IMR-90 (cell line): ENCODE data around the gene AKT2. TPM values are rescaled to one million over a fixed set of nuclear protein-coding genes. Genes with fewer than 3 reads are reported as not detected.

Experiments used
- ATAC-seq: fragments of 200-7000 bp; cut with Tn5 transposase; 2 replicates; pipeline ENCODE4 v1.9.1; 2020; ENCODE audit warnings: low read depth, mild to moderate bottlenecking, moderate library complexity
- BruUV-seq: library from RNA; stranded (reverse); fragments of 400-500 nt; replicated peaks from 2 replicates; lab custom pipeline; 2021; lab: Mats Ljungman, UMichigan
- CTCF ChIA-PET: fragments of 300-600 bp; formaldehyde crosslinking; extraction: SDS; loops from one replicate; lab custom pipeline; 2021; ENCODE audit warnings: antibody characterized with exemption; lab: Yijun Ruan, JAX
- POLR2A ChIA-PET: fragments of 300-600 bp; sonication (Branson Sonifier 250); formaldehyde crosslinking; loops from one replicate; lab custom pipeline; 2022; ENCODE audit warnings: antibody characterized with exemption; ENCODE audit not compliant: unreplicated experiment; lab: Charles Lee
- DNase-seq: peaks from one replicate; pipeline ENCODE4 v3.0.0; 2013
- H2AFZ ChIP-seq: replicated peaks from 2 replicates; pipeline ENCODE3; 2013; ENCODE audit warnings: low read length, mild to moderate bottlenecking; ENCODE audit not compliant: poor library complexity
- H2AK5ac ChIP-seq: 2 replicates; pipeline ENCODE4 v1.6.1; 2013; ENCODE audit warnings: low read depth, low read length, inconsistent platforms
- H2AK9ac ChIP-seq: replicated peaks from 2 replicates; pipeline ENCODE3; 2013; ENCODE audit warnings: mild to moderate bottlenecking, low read depth, low read length, moderate library complexity; ENCODE audit not compliant: poor library complexity
- H2BK120ac ChIP-seq: 2 replicates; pipeline ENCODE4 v1.6.1; 2013; ENCODE audit warnings: low read depth, low read length, inconsistent platforms
- H2BK15ac ChIP-seq: 3 replicates; pipeline ENCODE4 v1.6.1; 2013; ENCODE audit warnings: low read depth, low read length, inconsistent platforms
- H2BK20ac ChIP-seq: 2 replicates; pipeline ENCODE4 v1.6.1; 2013; ENCODE audit warnings: low read depth, mild to moderate bottlenecking, inconsistent platforms, low read length, moderate library complexity
- H2BK5ac ChIP-seq: 2 replicates; pipeline ENCODE4 v1.6.1; 2013; ENCODE audit warnings: mild to moderate bottlenecking, low read depth, low read length, inconsistent platforms; ENCODE audit not compliant: poor library complexity, severe bottlenecking
- H3K14ac ChIP-seq: replicated peaks from 2 replicates; pipeline ENCODE4 v1.6.1; 2013; ENCODE audit warnings: low read depth, low read length, inconsistent platforms
- H3K18ac ChIP-seq: 2 replicates; pipeline ENCODE4 v1.6.1; 2013; ENCODE audit warnings: low read depth, low read length, control low read depth
- H3K23ac ChIP-seq: 2 replicates; pipeline ENCODE4 v1.6.1; 2013; ENCODE audit warnings: low read depth, low read length, inconsistent platforms
- H3K27ac ChIP-seq: 2 replicates; pipeline ENCODE4 v1.5.1; 2013; ENCODE audit warnings: mild to moderate bottlenecking, control low read depth, low read length; ENCODE audit not compliant: insufficient read depth
- H3K27me3 ChIP-seq: 2 replicates; pipeline ENCODE4 v1.6.1; 2013; ENCODE audit warnings: low read length; ENCODE audit not compliant: control insufficient read depth, insufficient read depth
- H3K36me3 ChIP-seq: 2 replicates; pipeline ENCODE4 v1.6.1; 2013; ENCODE audit warnings: low read length, mixed read lengths; ENCODE audit not compliant: control insufficient read depth, insufficient read depth
- H3K4ac ChIP-seq: 2 replicates; pipeline ENCODE4 v1.6.1; 2013; ENCODE audit warnings: low read depth, low read length, inconsistent platforms
- H3K4me1 ChIP-seq: 2 replicates; pipeline ENCODE4 v1.6.1; 2013; ENCODE audit warnings: low read length, mixed read lengths; ENCODE audit not compliant: control insufficient read depth, insufficient read depth
- H3K4me2 ChIP-seq: 2 replicates; pipeline ENCODE4 v1.6.1; 2013; ENCODE audit warnings: low read depth, mild to moderate bottlenecking, control low read depth, low read length, moderate library complexity
- H3K4me3 ChIP-seq: 2 replicates; pipeline ENCODE4 v1.5.1; 2013; ENCODE audit warnings: low read depth, mild to moderate bottlenecking, control low read depth, low read length, moderate library complexity; ENCODE audit not compliant: insufficient read depth
- H3K56ac ChIP-seq: 2 replicates; pipeline ENCODE4 v1.6.1; 2013; ENCODE audit warnings: low read length, inconsistent platforms; ENCODE audit not compliant: insufficient read depth; ENCODE audit errors: extremely low read depth
- H3K79me1 ChIP-seq, 2 experiments: 2 replicates each; pipeline ENCODE4 v1.6.1; 2013; ENCODE audit warnings: low read length in 2 of 2, inconsistent platforms in 1 of 2, low read depth in 1 of 2
- H3K9ac ChIP-seq: 2 replicates; pipeline ENCODE4 v1.6.1; 2013; ENCODE audit warnings: low read depth, low read length, control low read depth
- H3K9me1 ChIP-seq: 2 replicates; pipeline ENCODE4 v1.6.1; 2013; ENCODE audit warnings: low read length, inconsistent platforms; ENCODE audit not compliant: insufficient read depth
- H3K9me3 ChIP-seq: 2 replicates; pipeline ENCODE4 v1.6.1; 2013; ENCODE audit warnings: low read length; ENCODE audit not compliant: control insufficient read depth, insufficient read depth
- H4K20me1 ChIP-seq: 2 replicates; pipeline ENCODE4 v1.6.1; 2013; ENCODE audit warnings: low read length, inconsistent platforms; ENCODE audit not compliant: insufficient read depth
- H4K5ac ChIP-seq: 2 replicates; pipeline ENCODE4 v1.6.1; 2013; ENCODE audit warnings: mild to moderate bottlenecking, low read depth, low read length, control low read depth
- H4K8ac ChIP-seq, 2 experiments: 2 replicates each; pipeline ENCODE4 v1.6.1; 2013; ENCODE audit warnings: low read depth in 2 of 2, low read length in 2 of 2, control low read depth in 1 of 2, inconsistent platforms in 1 of 2
- H4K91ac ChIP-seq: 2 replicates; pipeline ENCODE4 v1.6.1; 2013; ENCODE audit warnings: low read depth, low read length, inconsistent platforms; ENCODE audit not compliant: insufficient read depth
- BHLHE40 ChIP-seq: fragments of 150-350 bp; IDR thresholded peaks from 2 replicates; pipeline ENCODE4 v1.6.1; 2016; ENCODE audit warnings: mild to moderate bottlenecking, low read depth, low read length
- CEBPB ChIP-seq: IDR thresholded peaks from 2 replicates; pipeline ENCODE4 v1.6.1; 2012; ENCODE audit warnings: low read depth, low read length, improper control_type of control experiment
- CHD1 ChIP-seq: IDR thresholded peaks from 2 replicates; pipeline ENCODE4 v1.6.1; 2012; ENCODE audit warnings: low read depth, low read length, improper control_type of control experiment
- CTCF ChIP-seq: conservative IDR thresholded peaks from 2 replicates; pipeline ENCODE4 v1.5.1; 2012; ENCODE audit warnings: mild to moderate bottlenecking, low read depth, low read length, improper control_type of control experiment
- ELK1 ChIP-seq: fragments of 150-350 bp; IDR thresholded peaks from 2 replicates; pipeline ENCODE4 v1.6.1; 2016; ENCODE audit warnings: low read depth, mild to moderate bottlenecking, low read length, moderate library complexity, borderline replicate concordance
- FOS ChIP-seq: fragments of 150-350 bp; IDR thresholded peaks from 2 replicates; pipeline ENCODE4 v1.6.1; 2016; ENCODE audit warnings: low read depth, low read length
- MAFK ChIP-seq: IDR thresholded peaks from 2 replicates; pipeline ENCODE4 v1.6.1; 2012; ENCODE audit warnings: low read depth, low read length, improper control_type of control experiment
- MAZ ChIP-seq: IDR thresholded peaks from 2 replicates; pipeline ENCODE4 v1.6.1; 2012; ENCODE audit warnings: low read depth, mild to moderate bottlenecking, low read length, improper control_type of control experiment, moderate library complexity, borderline replicate concordance
- MXI1 ChIP-seq: IDR thresholded peaks from 2 replicates; pipeline ENCODE4 v1.6.1; 2012; ENCODE audit warnings: low read depth, mild to moderate bottlenecking, low read length, moderate library complexity, borderline replicate concordance
- NFE2L2 ChIP-seq: fragments of 150-350 bp; IDR thresholded peaks from 2 replicates; pipeline ENCODE4 v1.6.1; 2016; ENCODE audit warnings: low read depth, mild to moderate bottlenecking, low read length
- POLR2A ChIP-seq: IDR thresholded peaks from 2 replicates; pipeline ENCODE4 v1.6.1; 2012; ENCODE audit warnings: mild to moderate bottlenecking, low read depth, low read length
- RAD21 ChIP-seq: IDR thresholded peaks from 2 replicates; pipeline ENCODE4 v1.6.1; 2012; ENCODE audit warnings: low read length, improper control_type of control experiment
- RCOR1 ChIP-seq: IDR thresholded peaks from 2 replicates; pipeline ENCODE4 v1.6.1; 2012; ENCODE audit warnings: mild to moderate bottlenecking, low read length, improper control_type of control experiment; ENCODE audit not compliant: insufficient replicate concordance
- RFX5 ChIP-seq: IDR thresholded peaks from 2 replicates; pipeline ENCODE4 v1.8.0; 2012; ENCODE audit warnings: low read depth, mild to moderate bottlenecking, low read length, moderate library complexity
- SMC3 ChIP-seq: fragments of 150-350 bp; IDR thresholded peaks from 2 replicates; pipeline ENCODE4 v1.6.1; 2016; ENCODE audit warnings: low read depth, mild to moderate bottlenecking, antibody characterized with exemption, low read length, moderate library complexity
- USF2 ChIP-seq: fragments of 150-350 bp; IDR thresholded peaks from 2 replicates; pipeline ENCODE4 v1.6.1; 2017; ENCODE audit warnings: mild to moderate bottlenecking, antibody characterized with exemption, low read length, low read depth
- WGBS, 2 experiments: methylation state at CpG; one replicate each; pipeline versions ENCODE4 v1.1.5 to v1.1.7; 2013; ENCODE audit warnings: missing lambda C conversion rate in 2 of 2; ENCODE audit not compliant: insufficient read length in 1 of 2; ENCODE audit errors: extremely low coverage in 2 of 2; 5-methylcytosine and 5-hydroxymethylcytosine counted together
- dilution Hi-C: fragments of 300-500 bp; cut with HindIII; formaldehyde crosslinking; loops from one replicate; pipeline ENCODE4 v1.14.3; 2018; ENCODE audit warnings: low sequenced_read_pairs; ENCODE audit not compliant: unreplicated experiment
- in situ Hi-C: fragments of 300-500 bp; cut with MboI; formaldehyde crosslinking; loops from 3 replicates; pipeline ENCODE4 v1.14.3; 2019; ENCODE audit warnings: low sequenced_read_pairs, inconsistent platforms, mixed read lengths
- intact Hi-C: fragments of 100-400 bp; cut with micrococcal nuclease; formaldehyde crosslinking; loops from 2 replicates; pipeline ENCODE4 v1.10.0; 2022
- polyA plus RNA-seq, 3 experiments: library from polyadenylated mRNA; depleted of rRNA; stranded (reverse); fragments of >200 nt; gene quantifications; 2 replicates each; pipeline ENCODE4 v1.2.3, GENCODE V29; 2012; ENCODE audit warnings: low replicate concordance in 1 of 3
- total RNA-seq: library from RNA; depleted of rRNA; stranded (reverse); fragments of >200 nt; gene quantifications from 2 replicates; pipeline ENCODE4 v1.2.3, GENCODE V29; 2012

The AKT2 gene
- total and polyA plus RNA-seq, 2 of the 4 experiments (the other 2 are of a cell fraction): 61.5 to 104 TPM

- H4K5ac ChIP-seq: no peak overlapping the region
- dilution Hi-C loops (no loop called here), intact Hi-C loops (no loop called here), in situ Hi-C loops (no loop called here)
- H3K23ac ChIP-seq: no peak overlapping the region
- H2AK9ac ChIP-seq: no peak overlapping the region
- H2AK5ac ChIP-seq: no peak overlapping the region
- ATAC-seq (no peak), DNase-seq (no peak)
- no peak overlapping the region for H3K9ac ChIP-seq
- no TSS peak for BruUV-seq
- no peak overlapping the region for H3K18ac ChIP-seq
- H3K9me1 ChIP-seq: peaks cover 18% of the 10 kb centered on the region
- H3K56ac ChIP-seq: no peak overlapping the region
- H3K4me1 ChIP-seq: peaks cover 16% of the 10 kb centered on the region
- H3K79me1 ChIP-seq: 0 out of 4 replicates have a peak, but pooled peaks cover 4 to 7% of the 10 kb centered on the region in 2 experiments
- no peak overlapping the region for H2BK20ac ChIP-seq
- H2BK5ac ChIP-seq: no peak overlapping the region
- no peak overlapping the region for H2BK120ac ChIP-seq
- no peak overlapping the region for H3K27ac ChIP-seq
- no peak overlapping the region for H3K14ac ChIP-seq
- no peak overlapping the region for H3K4ac ChIP-seq
- no peaks in the 10 kb centered on the region for H3K27me3 ChIP-seq
- no peak overlapping the region for H3K4me2 ChIP-seq
- H3K36me3 ChIP-seq: peaks cover 3% of the 10 kb centered on the region; the same call in 1 of the 2 replicates
- WGBS, 2 experiments: 81% methylated on average over 6 of the region's 10 CpGs; no CpG with 5 or more reads in 1 of the 2 experiments
- CTCF ChIA-PET: interaction anchor here (0.6 kb wide), 1 partner anchor 358 kb away, joined by 3 read pairs; no protein-coding TSS in a partner anchor
- H4K20me1 ChIP-seq: no peaks in the 10 kb centered on the region
- no peak overlapping the region for H4K8ac ChIP-seq
- H3K4me3 ChIP-seq: no peak overlapping the region
- no peak overlapping the region for H4K91ac ChIP-seq
- H3K9me3 ChIP-seq: no peaks in the 10 kb centered on the region
- POLR2A ChIA-PET: no interaction called here
- H2BK15ac ChIP-seq: no peak overlapping the region
- H2AFZ ChIP-seq: no peak overlapping the region
- no peak for TF ChIP-seq MXI1
- TF ChIP-seq MAFK: no peak
- no peak for TF ChIP-seq FOS
- no peak for TF ChIP-seq RAD21
- TF ChIP-seq NFE2L2: no peak
- TF ChIP-seq MAZ: no peak
- no peak for TF ChIP-seq SMC3
- TF ChIP-seq BHLHE40: no peak
- TF ChIP-seq RFX5: no peak
- no peak for TF ChIP-seq ELK1
- TF ChIP-seq USF2: no peak
- TF ChIP-seq CEBPB: no peak
- no peak for TF ChIP-seq CTCF
- TF ChIP-seq POLR2A: no peak
- TF ChIP-seq RCOR1: no peak
- TF ChIP-seq CHD1: no peak
Measured at GRCh38 chr19:40228346-40228745, 56.8 kb downstream of the AKT2 start.
